Measurements from ENCODE around the gene CSNK2B. TPM values are rescaled to one million over a fixed set of nuclear protein-coding genes. Genes with fewer than 3 reads are reported as not detected.

Gene CSNK2B
- total RNA-seq, 2 donors from 2014 or later, result 155 to 171 TPM

DNA sequence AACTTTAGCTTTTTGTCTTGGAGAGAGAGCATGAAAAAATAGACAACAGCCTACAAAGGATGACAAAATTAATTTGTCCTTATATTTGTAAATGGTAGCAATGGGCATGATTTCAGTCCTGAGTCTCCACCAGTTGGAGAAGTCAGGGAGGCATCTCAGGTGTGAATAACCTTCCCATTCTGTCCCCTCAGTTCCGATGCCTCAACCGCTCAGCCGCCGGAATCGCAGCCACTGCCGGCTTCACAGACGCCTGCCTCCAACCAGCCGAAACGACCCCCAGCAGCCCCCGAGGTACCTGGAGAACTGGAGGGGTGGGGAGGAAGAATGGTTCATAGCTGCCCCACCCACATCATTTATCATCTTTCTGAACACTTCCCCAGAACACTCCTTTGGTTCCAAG is 41.8 kb upstream of the CSNK2B start:
- H3K4me3 Mint-ChIP-seq, result no peak overlapping the region
- no peaks in the 10 kb centered on the region for H3K27me3 Mint-ChIP-seq (ENCODE audit: insufficient read depth)
- H3K27me3 ChIP-seq (ENCODE audit: control insufficient read depth, insufficient read depth, low read length, poor library complexity, severe bottlenecking), result no peaks in the 10 kb centered on the region
- H3K9me3 ChIP-seq (ENCODE audit: control insufficient read depth, low read length), result no peaks in the 10 kb centered on the region
- H3K9me3 Mint-ChIP-seq, result no peaks in the 10 kb centered on the region
- no peaks in the 10 kb centered on the region for H3K4me1 ChIP-seq (ENCODE audit: control insufficient read depth, insufficient read depth, low read length)
- peaks cover 72% of the 10 kb centered on the region for H3K36me3 ChIP-seq (ENCODE audit: control insufficient read depth, insufficient read depth, low read length)
- H3K4me1 Mint-ChIP-seq, result peaks cover 11% of the 10 kb centered on the region
- TF ChIP-seq, protein P1, sequence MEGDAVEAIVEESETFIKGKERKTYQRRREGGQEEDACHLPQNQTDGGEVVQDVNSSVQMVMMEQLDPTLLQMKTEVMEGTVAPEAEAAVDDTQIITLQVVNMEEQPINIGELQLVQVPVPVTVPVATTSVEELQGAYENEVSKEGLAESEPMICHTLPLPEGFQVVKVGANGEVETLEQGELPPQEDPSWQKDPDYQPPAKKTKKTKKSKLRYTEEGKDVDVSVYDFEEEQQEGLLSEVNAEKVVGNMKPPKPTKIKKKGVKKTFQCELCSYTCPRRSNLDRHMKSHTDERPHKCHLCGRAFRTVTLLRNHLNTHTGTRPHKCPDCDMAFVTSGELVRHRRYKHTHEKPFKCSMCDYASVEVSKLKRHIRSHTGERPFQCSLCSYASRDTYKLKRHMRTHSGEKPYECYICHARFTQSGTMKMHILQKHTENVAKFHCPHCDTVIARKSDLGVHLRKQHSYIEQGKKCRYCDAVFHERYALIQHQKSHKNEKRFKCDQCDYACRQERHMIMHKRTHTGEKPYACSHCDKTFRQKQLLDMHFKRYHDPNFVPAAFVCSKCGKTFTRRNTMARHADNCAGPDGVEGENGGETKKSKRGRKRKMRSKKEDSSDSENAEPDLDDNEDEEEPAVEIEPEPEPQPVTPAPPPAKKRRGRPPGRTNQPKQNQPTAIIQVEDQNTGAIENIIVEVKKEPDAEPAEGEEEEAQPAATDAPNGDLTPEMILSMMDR (conservative IDR thresholded peaks at IDR 0.05), result no peak
- no peak overlapping the region for H3K27ac ChIP-seq (ENCODE audit: low read depth, low read length)
- H3K9ac ChIP-seq (ENCODE audit: extremely low read depth, low read length, poor library complexity, severe bottlenecking), result no peak overlapping the region
- no peak overlapping the region for H3K4me3 ChIP-seq (ENCODE audit: low read length)
- H3K27ac Mint-ChIP-seq, result no peak overlapping the region
- H3K36me3 Mint-ChIP-seq (ENCODE audit: low read depth), result peaks cover 74% of the 10 kb centered on the region
- DNase-seq, result no peak
- 96 to 100% methylated on average over 2 to 10 of the region's 10 CpGs for WGBS, 2 experiments (ENCODE audit: insufficient coverage in 1 of 2, insufficient read length in 1 of 2)

DNA sequence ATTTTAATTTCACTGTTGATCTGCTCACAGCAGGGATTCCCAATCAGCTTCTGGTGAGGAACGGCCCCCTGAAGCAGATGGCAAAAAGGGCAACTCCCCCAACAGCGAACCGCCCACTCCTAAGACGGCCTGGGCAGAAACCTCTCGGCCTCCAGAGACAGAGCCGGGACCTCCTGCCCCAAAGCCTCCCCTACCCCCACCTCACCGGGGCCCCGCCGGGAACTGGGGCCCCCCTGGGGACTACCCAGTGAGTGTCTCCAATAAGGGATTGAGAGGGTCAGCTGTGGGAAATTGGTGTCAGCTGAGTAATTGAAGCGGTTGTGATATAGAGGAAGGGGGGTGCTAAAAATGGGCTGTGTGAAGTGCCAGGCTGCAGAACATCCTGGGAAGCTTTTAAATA is 38.9 kb upstream of the CSNK2B start:
- H3K36me3 ChIP-seq (ENCODE audit: control insufficient read depth, insufficient read depth, low read length), result peaks cover 95% of the 10 kb centered on the region
- H3K36me3 Mint-ChIP-seq (ENCODE audit: low read depth), result peaks cover 94% of the 10 kb centered on the region
- 96 to 100% methylated on average over 1 to 10 of the region's 10 CpGs for WGBS, 2 experiments (ENCODE audit: insufficient coverage in 1 of 2, insufficient read length in 1 of 2)
- TF ChIP-seq, protein P1 (conservative IDR thresholded peaks at IDR 0.05), result no peak
- no peak overlapping the region for H3K27ac ChIP-seq (ENCODE audit: low read depth, low read length)
- no peak overlapping the region for H3K9ac ChIP-seq (ENCODE audit: extremely low read depth, low read length, poor library complexity, severe bottlenecking)
- peak overlapping the region; percentile 55 for H3K27ac Mint-ChIP-seq
- no peaks in the 10 kb centered on the region for H3K27me3 Mint-ChIP-seq (ENCODE audit: insufficient read depth)
- no peaks in the 10 kb centered on the region for H3K4me1 ChIP-seq (ENCODE audit: control insufficient read depth, insufficient read depth, low read length)
- DNase-seq, result no peak
- no peaks in the 10 kb centered on the region for H3K27me3 ChIP-seq (ENCODE audit: control insufficient read depth, insufficient read depth, low read length, poor library complexity, severe bottlenecking)
- no peak overlapping the region for H3K4me3 Mint-ChIP-seq
- peaks cover 11% of the 10 kb centered on the region for H3K4me1 Mint-ChIP-seq
- H3K4me3 ChIP-seq (ENCODE audit: low read length), result no peak overlapping the region
- no peaks in the 10 kb centered on the region for H3K9me3 ChIP-seq (ENCODE audit: control insufficient read depth, low read length)
- H3K9me3 Mint-ChIP-seq, result no peaks in the 10 kb centered on the region

DNA sequence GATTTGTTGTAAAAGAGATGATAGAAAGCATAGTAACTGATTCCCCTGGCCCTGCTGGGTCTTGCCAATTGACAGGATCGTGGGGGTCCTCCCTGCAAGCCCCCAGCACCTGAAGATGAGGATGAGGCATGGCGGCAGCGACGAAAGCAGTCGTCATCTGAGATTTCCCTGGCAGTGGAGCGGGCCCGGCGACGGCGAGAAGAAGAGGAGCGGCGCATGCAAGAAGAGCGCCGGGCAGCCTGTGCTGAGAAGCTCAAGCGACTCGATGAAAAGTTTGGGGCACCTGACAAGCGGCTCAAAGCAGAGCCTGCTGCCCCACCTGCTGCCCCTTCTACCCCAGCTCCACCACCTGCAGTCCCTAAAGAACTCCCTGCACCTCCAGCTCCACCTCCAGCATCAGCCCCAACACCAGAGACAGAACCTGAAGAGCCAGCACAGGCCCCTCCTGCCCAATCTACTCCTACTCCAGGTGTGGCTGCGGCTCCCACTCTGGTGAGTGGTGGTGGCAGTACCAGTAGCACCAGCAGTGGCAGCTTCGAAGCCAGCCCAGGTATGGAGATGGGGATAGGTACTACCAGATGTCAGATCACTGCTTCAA is 38.1 kb upstream of the CSNK2B start:
- Histone ChIP-seq H3K9ac (ENCODE audit: extremely low read depth, low read length, poor library complexity, severe bottlenecking) (no peak overlapping the region), H3K9me3 (ENCODE audit: control insufficient read depth, low read length) (no peaks in the 10 kb centered on the region), H3K4me1 (ENCODE audit: control insufficient read depth, insufficient read depth, low read length) (no peaks in the 10 kb centered on the region), H3K27ac (ENCODE audit: low read depth, low read length) (no peak overlapping the region), H3K4me3 (ENCODE audit: low read length) (no peak overlapping the region), H3K27me3 (ENCODE audit: control insufficient read depth, insufficient read depth, low read length, poor library complexity, severe bottlenecking) (no peaks in the 10 kb centered on the region), H3K36me3 (ENCODE audit: control insufficient read depth, insufficient read depth, low read length) (peaks cover 95% of the 10 kb centered on the region)
- no peaks in the 10 kb centered on the region for H3K27me3 Mint-ChIP-seq (ENCODE audit: insufficient read depth)
- peaks cover 2% of the 10 kb centered on the region for H3K4me1 Mint-ChIP-seq
- H3K9me3 Mint-ChIP-seq, result no peaks in the 10 kb centered on the region
- H3K27ac Mint-ChIP-seq, result no peak overlapping the region
- peaks cover 93% of the 10 kb centered on the region for H3K36me3 Mint-ChIP-seq (ENCODE audit: low read depth)
- TF ChIP-seq, protein P1 (conservative IDR thresholded peaks at IDR 0.05), result no peak
- WGBS, 2 experiments (ENCODE audit: insufficient coverage in 1 of 2, insufficient read length in 1 of 2), result 96 to 97% methylated on average over 15 to 19 of the region's 19 CpGs
- no peak overlapping the region for H3K4me3 Mint-ChIP-seq
- DNase-seq, result no peak

All from endodermal cell (in vitro differentiated cells).